Endothelial cell of umbilical vein (primary cell): ENCODE results near the gene CAND1. TPM values are rescaled to one million over a fixed set of nuclear protein-coding genes. Genes with fewer than 3 reads are reported as not detected.

Experiments
- BruUV-seq: library from RNA; stranded (reverse); fragments of 400-500 nt; replicated peaks from 2 replicates; lab custom pipeline; 2021; lab: Mats Ljungman, UMichigan
- CTCF ChIA-PET: fragments of 300-600, 350-600 bp; sonication (Branson Sonifier 250); formaldehyde crosslinking; loops from one replicate; lab custom pipeline; 2021; ENCODE audit warnings: antibody characterized with exemption, inconsistent platforms; lab: Charles Lee
- POLR2A ChIA-PET: fragments of 300-600, 350-600 bp; sonication (Branson Sonifier 250); formaldehyde crosslinking; loops from one replicate; lab custom pipeline; 2021; ENCODE audit warnings: antibody characterized with exemption, inconsistent platforms; lab: Charles Lee
- DNase-seq: peaks from one replicate; pipeline ENCODE4 v3.0.0-alpha.2; 2011; ENCODE audit warnings: low read depth, low spot score
- FAIRE-seq: peaks from 2 replicates; lab custom pipeline; 2011; peaks lifted over from hg19 to GRCh38; lab: Jason Lieb, UNC
- H2AFZ ChIP-seq: 2 replicates; pipeline ENCODE4 v1.6.0; 2012; ENCODE audit warnings: low read depth, low read length, control low read depth, inconsistent platforms
- H3K27ac ChIP-seq: 2 replicates; pipeline ENCODE4 v1.5.1; 2011; ENCODE audit warnings: low read depth, mild to moderate bottlenecking, control low read depth, low read length, moderate library complexity; ENCODE audit not compliant: insufficient read depth
- H3K27me3 ChIP-seq, 2 experiments: 2 replicates each; pipeline versions ENCODE4 v1.6.0 to v1.6.1; 2011; ENCODE audit warnings: low read length in 2 of 2, mixed read lengths in 1 of 2; ENCODE audit not compliant: control insufficient read depth in 2 of 2, insufficient read depth in 2 of 2
- H3K36me3 ChIP-seq, 2 experiments: 2 replicates in 1 of 2; 3 replicates in 1 of 2; pipeline ENCODE4 v1.5.1; 2011; ENCODE audit warnings: low read length in 2 of 2, mild to moderate bottlenecking in 1 of 2, moderate library complexity in 1 of 2; ENCODE audit not compliant: control insufficient read depth in 2 of 2, insufficient read depth in 2 of 2; ENCODE audit errors: extremely low read depth in 1 of 2
- H3K4me1 ChIP-seq: 3 replicates; pipeline ENCODE4 v1.5.1; 2011; ENCODE audit warnings: mild to moderate bottlenecking, low read length; ENCODE audit not compliant: control insufficient read depth, insufficient read depth; ENCODE audit errors: extremely low read depth
- H3K4me2 ChIP-seq: 2 replicates; pipeline ENCODE4 v1.6.1; 2011; ENCODE audit warnings: low read length, control low read depth, mixed read lengths; ENCODE audit not compliant: insufficient read depth
- H3K4me3 ChIP-seq, 3 experiments: fragments of 200-600 bp in 1 of 3; sonication (generic), shearing (Covaris generic) in 1 of 3; replicated peaks in 1 of 3; 2 replicates each; pipeline ENCODE4 v1.5.1; 2011 to 2016; ENCODE audit warnings: control low read depth in 3 of 3, low read length in 3 of 3, mild to moderate bottlenecking in 2 of 3, inconsistent platforms in 1 of 3, low read depth in 1 of 3, moderate library complexity in 1 of 3; ENCODE audit not compliant: insufficient read depth in 1 of 3
- H3K79me2 ChIP-seq: 2 replicates; pipeline ENCODE4 v1.6.0; 2012; ENCODE audit warnings: low read length, inconsistent platforms; ENCODE audit not compliant: control insufficient read depth, insufficient read depth
- H3K9ac ChIP-seq: replicated peaks from 2 replicates; pipeline ENCODE3; 2011; ENCODE audit warnings: low read length, control low read depth; ENCODE audit not compliant: insufficient read depth; ENCODE audit errors: extremely low read depth
- H3K9me1 ChIP-seq: replicated peaks from 3 replicates; pipeline ENCODE4 v1.6.0; 2011; ENCODE audit warnings: mild to moderate bottlenecking, low read length; ENCODE audit not compliant: control insufficient read depth, insufficient read depth; ENCODE audit errors: extremely low read depth
- H3K9me3 ChIP-seq: replicated peaks from 2 replicates; pipeline ENCODE4 v1.5.1; 2012; ENCODE audit warnings: low read length, inconsistent platforms; ENCODE audit not compliant: control insufficient read depth, insufficient read depth
- H4K20me1 ChIP-seq: replicated peaks from 2 replicates; pipeline ENCODE3; 2011; ENCODE audit warnings: mild to moderate bottlenecking, low read length; ENCODE audit not compliant: control insufficient read depth, insufficient read depth; ENCODE audit errors: extremely low read depth
- EZH2 ChIP-seq: IDR thresholded peaks from 2 replicates; pipeline ENCODE4 v1.6.1; 2012; ENCODE audit warnings: borderline replicate concordance, low read depth, mild to moderate bottlenecking, moderate library complexity, low read length, inconsistent platforms; ENCODE audit not compliant: severe bottlenecking
- FOS ChIP-seq: IDR thresholded peaks from 2 replicates; pipeline ENCODE4 v1.6.1; 2011; ENCODE audit warnings: mild to moderate bottlenecking, low read length, moderate library complexity, borderline replicate concordance; ENCODE audit not compliant: insufficient read depth
- GATA2 ChIP-seq: IDR thresholded peaks from 2 replicates; pipeline ENCODE4 v1.7.0; 2011; ENCODE audit warnings: low read depth, mild to moderate bottlenecking, moderate library complexity, mixed read lengths, low read length; ENCODE audit not compliant: insufficient read length, insufficient read depth
- JUN ChIP-seq: IDR thresholded peaks from 2 replicates; pipeline ENCODE4 v1.6.1; 2011; ENCODE audit warnings: borderline replicate concordance, low read depth; ENCODE audit not compliant: insufficient read length, insufficient read depth
- MYC ChIP-seq: IDR thresholded peaks from one replicate; pipeline ENCODE4 v1.6.1; 2011; ENCODE audit warnings: mild to moderate bottlenecking, low read depth, low read length
- POLR2A ChIP-seq: IDR thresholded peaks from 2 replicates; pipeline ENCODE4 v1.6.1; 2012; ENCODE audit warnings: low read depth, mild to moderate bottlenecking, control low read depth, low read length
- POLR2AphosphoS5 ChIP-seq: IDR thresholded peaks from 2 replicates; pipeline ENCODE4 v1.6.1; 2012; ENCODE audit warnings: low read depth, mild to moderate bottlenecking, control low read depth, low read length, moderate library complexity; ENCODE audit not compliant: insufficient read depth
- dilution Hi-C: fragments of 300-500 bp; cut with MboI; formaldehyde crosslinking; loops from one replicate; pipeline ENCODE4 v1.15.0; 2019; ENCODE audit warnings: low sequenced_read_pairs; ENCODE audit not compliant: extremely low pct_ligation_motif_present
- intact Hi-C: fragments of 100-400 bp; cut with micrococcal nuclease; formaldehyde crosslinking; loops from one replicate; pipeline ENCODE4 v1.10.0; 2022
- polyA plus RNA-seq, 4 experiments: library from polyadenylated mRNA; depleted of rRNA in 3 of 4; stranded (reverse) in 3 of 4; unstranded in 1 of 4; fragments of >200 nt; gene quantifications; 2 replicates each; pipeline versions ENCODE4 v1.2.1 to v1.2.3, GENCODE V29; 2011 to 2012; ENCODE audit warnings: missing spikeins in 1 of 4
- total RNA-seq: library from RNA; stranded (reverse); gene quantifications from 2 replicates; pipeline ENCODE4 v1.2.3, GENCODE V29; 2021
- TF ChIP-seq, protein P1 (sequence below), 2 donors: IDR thresholded peaks; 1 replicate in 1 of 2; 2 replicates in 1 of 2; pipeline ENCODE4 v1.5.1; 2011; ENCODE audit warnings: low read length in 2 of 2, mild to moderate bottlenecking in 2 of 2, moderate library complexity in 2 of 2, control low read depth in 1 of 2, inconsistent platforms in 1 of 2, low read depth in 1 of 2; ENCODE audit not compliant: insufficient read depth in 1 of 2; ENCODE audit errors: extremely low read depth in 1 of 2
- TF ChIP-seq, protein P2 (sequence below): IDR thresholded peaks from 2 replicates; pipeline ENCODE4 v1.6.1; 2011; ENCODE audit not compliant: insufficient read depth, insufficient read length

Gene CAND1
- total and polyA plus RNA-seq, 2 donors (not counting 3 experiments of a cell fraction or from before 2014, with no cell fraction given) = 28.3 to 128 TPM

DNA sequence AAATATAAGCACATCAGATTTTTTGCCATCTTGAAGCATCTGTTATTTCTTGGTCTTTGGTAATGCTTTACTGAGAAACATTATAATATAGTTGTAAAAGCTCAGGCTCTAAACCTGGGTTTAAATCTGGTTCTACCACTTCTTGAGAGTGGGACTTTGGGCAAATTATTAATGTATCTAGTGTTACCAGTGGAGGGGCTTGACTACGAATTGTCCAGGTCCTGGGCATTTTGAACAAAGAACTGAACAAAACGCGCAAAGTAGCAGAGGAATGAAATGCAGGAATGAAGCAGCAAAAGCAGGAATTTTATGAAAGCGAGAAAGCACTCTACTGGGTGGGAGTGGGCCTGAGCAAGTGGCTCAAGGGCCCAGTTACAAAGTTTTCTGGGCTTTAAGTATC lies 50.8 kb downstream of the CAND1 start:
- FAIRE-seq = no peak

More for the DNA sequence above, 50.8 kb downstream of the CAND1 start:
- BruUV-seq = no TSS peak
- intact Hi-C loops (no loop called here), dilution Hi-C loops (no loop called here)
- Histone ChIP-seq H3K4me1 (no peaks in the 10 kb centered on the region), H3K79me2 (no peaks in the 10 kb centered on the region), H3K9me1 (no peaks in the 10 kb centered on the region), H3K27ac (no peak overlapping the region), H3K9ac (no peak overlapping the region), H3K9me3 (no peaks in the 10 kb centered on the region), H3K4me3 (no peak overlapping the region), H3K36me3 (peaks cover 2 to 6% of the 10 kb centered on the region in 2 experiments), H3K4me2 (no peak overlapping the region), H3K27me3 (no peaks in the 10 kb centered on the region), H2AFZ (no peak overlapping the region), H4K20me1 (no peaks in the 10 kb centered on the region)
- POLR2A ChIA-PET = no interaction called here
- CTCF ChIA-PET = no interaction called here
- TF ChIP-seq POLR2A = no peak
- no peak for TF ChIP-seq GATA2
- TF ChIP-seq, protein P1, sequence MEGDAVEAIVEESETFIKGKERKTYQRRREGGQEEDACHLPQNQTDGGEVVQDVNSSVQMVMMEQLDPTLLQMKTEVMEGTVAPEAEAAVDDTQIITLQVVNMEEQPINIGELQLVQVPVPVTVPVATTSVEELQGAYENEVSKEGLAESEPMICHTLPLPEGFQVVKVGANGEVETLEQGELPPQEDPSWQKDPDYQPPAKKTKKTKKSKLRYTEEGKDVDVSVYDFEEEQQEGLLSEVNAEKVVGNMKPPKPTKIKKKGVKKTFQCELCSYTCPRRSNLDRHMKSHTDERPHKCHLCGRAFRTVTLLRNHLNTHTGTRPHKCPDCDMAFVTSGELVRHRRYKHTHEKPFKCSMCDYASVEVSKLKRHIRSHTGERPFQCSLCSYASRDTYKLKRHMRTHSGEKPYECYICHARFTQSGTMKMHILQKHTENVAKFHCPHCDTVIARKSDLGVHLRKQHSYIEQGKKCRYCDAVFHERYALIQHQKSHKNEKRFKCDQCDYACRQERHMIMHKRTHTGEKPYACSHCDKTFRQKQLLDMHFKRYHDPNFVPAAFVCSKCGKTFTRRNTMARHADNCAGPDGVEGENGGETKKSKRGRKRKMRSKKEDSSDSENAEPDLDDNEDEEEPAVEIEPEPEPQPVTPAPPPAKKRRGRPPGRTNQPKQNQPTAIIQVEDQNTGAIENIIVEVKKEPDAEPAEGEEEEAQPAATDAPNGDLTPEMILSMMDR (IDR thresholded peaks at IDR 0.05; ENCODE audit: extremely low read depth in 1 of 2, insufficient read depth in 1 of 2, low read depth in 1 of 2, low read length in 2 of 2) = no peak
- TF ChIP-seq, protein P2, sequence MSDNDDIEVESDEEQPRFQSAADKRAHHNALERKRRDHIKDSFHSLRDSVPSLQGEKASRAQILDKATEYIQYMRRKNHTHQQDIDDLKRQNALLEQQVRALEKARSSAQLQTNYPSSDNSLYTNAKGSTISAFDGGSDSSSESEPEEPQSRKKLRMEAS = no peak
- TF ChIP-seq EZH2 = no peak
- no peak for TF ChIP-seq JUN
- no peak for TF ChIP-seq FOS
- no peak for TF ChIP-seq MYC
- TF ChIP-seq POLR2AphosphoS5 = no peak
- DNase-seq = no peak
